ENCODE measurements around the gene SRXN1.

SRXN1 gene

DNA sequence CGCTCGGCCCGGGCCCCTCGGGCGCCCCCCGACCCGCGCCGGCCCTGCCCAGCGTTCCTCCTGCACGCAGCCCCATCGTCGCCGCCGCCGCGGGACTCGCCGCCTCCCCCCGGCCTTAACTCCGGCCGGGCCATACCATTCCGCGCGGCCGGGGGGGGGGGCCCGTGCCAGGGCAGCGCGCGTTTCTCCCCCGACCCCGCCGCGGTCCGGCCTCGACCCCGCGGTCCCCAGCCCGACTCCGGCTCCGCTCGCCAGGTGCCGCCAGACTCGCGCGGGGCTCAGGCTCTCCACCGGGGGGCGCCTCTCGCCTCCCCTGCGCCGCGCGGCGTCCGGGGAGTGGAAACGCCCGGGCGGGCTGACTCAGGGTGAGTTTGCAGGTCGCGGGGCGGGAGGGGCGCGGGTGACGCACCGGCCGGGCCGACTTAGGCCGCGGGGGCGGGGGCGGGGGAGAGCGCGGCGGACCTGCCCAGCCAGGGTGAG lies at the start of gene SRXN1:
Gene SRXN1, minus strand, starts transcription at position 91 of the 480 bp plus-strand sequence. Its CDS starts 15 bp downstream, at position 76.
- TF ChIP-seq, protein P1, sequence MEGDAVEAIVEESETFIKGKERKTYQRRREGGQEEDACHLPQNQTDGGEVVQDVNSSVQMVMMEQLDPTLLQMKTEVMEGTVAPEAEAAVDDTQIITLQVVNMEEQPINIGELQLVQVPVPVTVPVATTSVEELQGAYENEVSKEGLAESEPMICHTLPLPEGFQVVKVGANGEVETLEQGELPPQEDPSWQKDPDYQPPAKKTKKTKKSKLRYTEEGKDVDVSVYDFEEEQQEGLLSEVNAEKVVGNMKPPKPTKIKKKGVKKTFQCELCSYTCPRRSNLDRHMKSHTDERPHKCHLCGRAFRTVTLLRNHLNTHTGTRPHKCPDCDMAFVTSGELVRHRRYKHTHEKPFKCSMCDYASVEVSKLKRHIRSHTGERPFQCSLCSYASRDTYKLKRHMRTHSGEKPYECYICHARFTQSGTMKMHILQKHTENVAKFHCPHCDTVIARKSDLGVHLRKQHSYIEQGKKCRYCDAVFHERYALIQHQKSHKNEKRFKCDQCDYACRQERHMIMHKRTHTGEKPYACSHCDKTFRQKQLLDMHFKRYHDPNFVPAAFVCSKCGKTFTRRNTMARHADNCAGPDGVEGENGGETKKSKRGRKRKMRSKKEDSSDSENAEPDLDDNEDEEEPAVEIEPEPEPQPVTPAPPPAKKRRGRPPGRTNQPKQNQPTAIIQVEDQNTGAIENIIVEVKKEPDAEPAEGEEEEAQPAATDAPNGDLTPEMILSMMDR (IDR thresholded peaks at IDR 0.05; ENCODE audit: extremely low read depth, missing control alignments), result peak; percentile 83
- peak; percentile 98 for DNase-seq (ENCODE audit: low spot score)

DNA sequence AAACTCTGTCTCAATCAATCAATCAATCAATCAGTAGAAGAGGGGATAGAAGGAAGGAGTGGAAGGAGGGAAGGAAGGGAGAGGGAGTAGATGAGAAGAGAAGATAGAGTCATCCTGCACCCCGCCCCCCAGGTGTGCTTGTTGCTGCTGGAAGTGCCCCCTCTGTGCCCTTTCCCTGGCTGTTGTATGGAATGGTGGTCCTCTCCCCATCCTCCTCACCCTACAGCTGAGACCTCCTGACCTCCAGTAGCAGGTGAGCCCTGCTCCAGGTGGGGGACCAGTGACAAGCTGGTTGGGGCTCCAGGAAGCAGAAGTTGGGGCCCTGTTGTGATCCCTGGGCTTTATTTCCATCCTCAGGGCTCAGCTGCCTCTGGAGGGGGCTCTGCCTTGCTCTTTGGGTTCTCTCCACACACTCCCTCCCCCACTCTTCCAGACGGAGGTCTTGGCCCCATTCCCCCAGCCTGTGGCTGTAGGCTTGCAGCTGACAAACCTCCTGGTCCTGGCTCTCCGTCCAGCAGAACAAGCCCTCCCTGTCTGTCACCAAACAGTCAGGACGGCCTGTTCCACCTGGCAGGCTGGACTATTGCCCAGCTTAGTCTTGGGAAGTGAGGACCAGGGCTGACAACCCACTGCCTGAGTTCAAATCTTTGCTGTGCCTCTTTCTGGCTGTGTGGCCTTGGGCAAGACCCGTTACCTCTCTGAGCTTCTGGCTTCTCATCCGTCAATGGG lies 48.6 kb upstream of the SRXN1 start:
- no peak for DNase-seq (ENCODE audit: low spot score)
- TF ChIP-seq, protein P1 (IDR thresholded peaks at IDR 0.05; ENCODE audit: extremely low read depth, missing control alignments), result no peak

DNA sequence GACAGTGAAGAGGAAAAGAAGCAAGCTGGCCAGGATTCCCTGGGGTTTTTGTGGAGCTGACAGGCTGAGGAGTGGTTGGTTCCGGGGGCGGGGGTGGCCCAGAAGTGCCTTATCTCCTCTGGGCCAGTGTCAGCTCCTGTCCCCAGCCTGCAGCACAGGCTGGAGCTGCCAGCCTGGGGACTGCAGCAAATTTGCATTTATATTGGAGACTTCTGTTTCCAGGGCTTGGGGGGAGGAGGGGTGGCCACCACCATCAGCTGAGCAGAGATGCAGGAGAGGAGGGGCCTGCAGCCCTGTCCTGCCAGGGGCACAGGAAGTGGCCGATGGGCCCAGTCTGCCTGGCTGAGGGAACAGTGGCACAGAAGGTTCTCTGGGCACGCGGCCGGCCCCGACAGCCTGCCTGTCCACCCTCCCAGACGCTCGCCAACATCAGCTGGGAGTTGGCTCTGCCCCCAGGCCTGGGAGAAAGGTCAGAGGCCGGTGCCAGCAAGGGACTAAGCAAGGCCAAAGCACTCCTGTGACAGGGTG lies 46.9 kb upstream of the SRXN1 start:
- TF ChIP-seq, protein P1 (IDR thresholded peaks at IDR 0.05; ENCODE audit: extremely low read depth, missing control alignments), result no peak
- DNase-seq (ENCODE audit: low spot score), result no peak

DNA sequence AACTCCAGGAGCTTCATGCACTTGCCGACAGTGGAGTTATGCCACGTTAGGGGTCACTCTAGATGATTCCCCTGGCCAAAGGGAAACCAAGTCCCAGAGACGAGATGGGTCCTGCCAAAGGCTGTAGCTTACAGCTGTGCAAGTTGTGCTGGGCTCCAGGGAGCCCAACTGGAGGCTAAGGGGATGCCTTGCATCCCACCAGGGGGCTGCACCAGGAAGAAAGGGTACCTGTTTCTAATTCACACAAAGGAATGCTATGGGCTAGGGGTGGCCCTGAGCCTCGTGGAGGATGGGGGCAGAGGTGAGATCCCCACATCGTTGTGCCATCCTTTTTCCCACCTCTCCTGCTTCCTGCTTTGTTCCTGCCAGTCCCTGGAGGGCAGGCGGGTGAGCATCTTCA lies 46.3 kb upstream of the SRXN1 start:
- TF ChIP-seq, protein P1 (IDR thresholded peaks at IDR 0.05; ENCODE audit: extremely low read depth, missing control alignments), result no peak
- no peak for DNase-seq (ENCODE audit: low spot score)

DNA sequence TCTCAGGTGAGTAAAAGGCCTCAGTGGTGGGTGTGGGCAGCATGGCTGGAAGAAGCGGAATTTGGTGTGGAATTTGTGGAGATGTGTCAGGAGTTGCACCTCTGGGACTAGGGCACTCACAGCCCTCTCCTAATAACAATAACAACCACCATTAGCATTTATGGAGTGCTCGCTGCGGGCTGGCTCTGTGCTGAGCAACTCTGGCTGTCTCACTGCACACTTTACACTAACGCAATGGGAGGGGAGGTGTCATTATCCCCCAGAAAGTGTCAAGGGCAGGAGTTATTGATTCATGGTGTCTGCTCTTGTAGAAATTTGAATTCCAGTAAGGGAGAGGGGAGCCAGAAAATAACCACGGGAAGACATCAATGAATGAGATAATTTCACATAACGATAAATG lies 45.3 kb upstream of the SRXN1 start:
- no peak for DNase-seq (ENCODE audit: low spot score)
- TF ChIP-seq, protein P1 (IDR thresholded peaks at IDR 0.05; ENCODE audit: extremely low read depth, missing control alignments), result no peak

DNA sequence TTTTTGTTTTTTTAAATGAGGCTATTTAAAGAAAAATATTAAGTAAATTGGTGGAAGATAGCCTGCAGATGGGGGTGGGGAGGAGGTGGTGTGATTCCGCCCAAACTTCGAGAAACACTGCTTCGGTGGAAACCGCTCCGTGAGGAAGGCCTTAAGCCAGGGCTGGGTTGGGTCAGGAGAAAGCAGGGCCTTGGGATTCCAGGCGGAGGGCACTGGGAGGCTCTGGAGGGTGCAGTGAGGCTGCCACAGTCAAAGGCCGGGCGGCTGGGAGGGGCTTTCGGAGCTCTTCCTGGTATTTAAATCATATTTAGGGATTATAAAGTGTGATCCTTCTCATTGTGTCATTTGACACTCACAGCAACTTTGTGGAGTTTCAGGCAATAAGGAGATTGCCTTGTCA lies 44.8 kb upstream of the SRXN1 start:
- TF ChIP-seq, protein P1 (IDR thresholded peaks at IDR 0.05; ENCODE audit: extremely low read depth, missing control alignments), result no peak
- no peak for DNase-seq (ENCODE audit: low spot score)

DNA sequence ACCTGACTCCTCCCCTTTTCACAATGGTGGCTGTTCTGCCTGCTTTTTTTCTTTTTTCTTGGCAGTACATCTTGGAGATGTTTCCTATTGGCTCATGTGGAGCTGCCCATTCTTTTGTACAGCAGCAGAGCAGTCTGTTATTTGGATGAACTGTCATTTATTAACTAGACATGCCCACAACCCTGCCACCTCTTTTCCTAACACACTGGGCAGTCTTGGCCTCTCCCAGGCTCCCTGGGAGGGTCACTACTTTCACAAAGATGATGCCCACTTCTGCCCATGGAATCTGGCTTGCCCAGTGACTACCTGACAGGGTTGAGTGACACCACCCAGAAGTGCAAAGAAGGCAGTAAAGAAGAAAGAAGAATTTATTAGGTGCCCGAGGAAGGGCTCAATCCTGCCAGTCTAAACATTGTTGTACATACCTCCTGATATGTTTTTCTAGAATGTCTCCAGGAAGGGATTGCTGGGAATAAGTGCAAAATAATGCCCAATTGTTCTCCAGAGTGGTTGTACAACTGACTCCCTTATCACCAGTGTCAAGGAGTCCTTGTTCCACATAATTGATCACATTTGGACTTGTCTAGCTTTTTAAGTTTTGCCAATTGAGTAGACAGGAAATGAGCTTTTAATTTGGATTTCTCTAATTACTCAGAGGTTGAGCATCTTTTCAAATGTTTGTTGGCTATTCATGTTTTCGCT lies 42.3 kb upstream of the SRXN1 start:
- DNase-seq (ENCODE audit: low spot score), result no peak
- TF ChIP-seq, protein P1 (IDR thresholded peaks at IDR 0.05; ENCODE audit: extremely low read depth, missing control alignments), result no peak
